ENCODE measurements around the gene RFXAP.
"Not testable (repeated sequence)": the region's sequence is repeated elsewhere in the genome, so short reads cannot be mapped to it uniquely, and the experiment has no call there.

RFXAP gene

GRCh38 chr13:36818804-36819738 is at the start of gene RFXAP:
TSS of gene RFXAP (plus strand) at chr13:36819222. CDS start at chr13:36819358, 136 bp downstream.
- peak; percentile 86 for DNase-seq

- no peak for DNase-seq
Measured at GRCh38 chr13:36769545-36769944, 49.5 kb upstream of the RFXAP start.

- DNase-seq = peak; percentile 51
Measured at GRCh38 chr13:36770741-36771140, 48.3 kb upstream of the RFXAP start.

GRCh38 chr13:36772853-36773252 is 46.2 kb upstream of the RFXAP start:
- no peak for DNase-seq

- peak; percentile 78 for DNase-seq
Measured at GRCh38 chr13:36774931-36775330, 44.1 kb upstream of the RFXAP start.

GRCh38 chr13:36776175-36776574 is 42.8 kb upstream of the RFXAP start:
- DNase-seq = no peak

- DNase-seq = peak; percentile 94
Measured at GRCh38 chr13:36778083-36778671, 40.8 kb upstream of the RFXAP start.

GRCh38 chr13:36783890-36784289 is 35.1 kb upstream of the RFXAP start:
- DNase-seq = no peak

- DNase-seq = not testable (repeated sequence)
Measured at GRCh38 chr13:36786175-36786574, 32.8 kb upstream of the RFXAP start.

GRCh38 chr13:36787181-36787580 is 31.8 kb upstream of the RFXAP start:
- DNase-seq = no peak

GRCh38 chr13:36788276-36788675 is 30.7 kb upstream of the RFXAP start:
- peak; percentile 60 for DNase-seq

- no peak for DNase-seq
Measured at GRCh38 chr13:36789061-36789460, 30.0 kb upstream of the RFXAP start.

GRCh38 chr13:36789730-36790129 is 29.3 kb upstream of the RFXAP start:
- DNase-seq = no peak

- no peak for DNase-seq
Measured at GRCh38 chr13:36794706-36795105, 24.3 kb upstream of the RFXAP start.

- no peak for DNase-seq
Measured at GRCh38 chr13:36795463-36795862, 23.6 kb upstream of the RFXAP start.

- no peak for DNase-seq
Measured at GRCh38 chr13:36796052-36796451, 23.0 kb upstream of the RFXAP start.

GRCh38 chr13:36801035-36801434 is 18.0 kb upstream of the RFXAP start:
- DNase-seq = no peak

GRCh38 chr13:36804588-36804987 is 14.4 kb upstream of the RFXAP start:
- DNase-seq = no peak

- no peak for DNase-seq
Measured at GRCh38 chr13:36806102-36806501, 12.9 kb upstream of the RFXAP start.

GRCh38 chr13:36807616-36808015 is 11.4 kb upstream of the RFXAP start:
- no peak for DNase-seq

GRCh38 chr13:36813225-36813624 is 5.8 kb upstream of the RFXAP start:
- DNase-seq = no peak

- no peak for DNase-seq
Measured at GRCh38 chr13:36814465-36814864, 4.6 kb upstream of the RFXAP start.

- no peak for DNase-seq
Measured at GRCh38 chr13:36815062-36815461, 4.0 kb upstream of the RFXAP start.

All from fibroblast of upper back skin (primary cell).